Effector memory CD4-positive, alpha-beta T cell (primary cell): ENCODE measurements around the gene PIRT.

ENCODE experiments used
- DNase-seq, 3 donors: peaks; one replicate each; pipeline ENCODE4 v3.0.0-alpha.2; 2020
- H3K27ac ChIP-seq: 2 replicates; pipeline ENCODE4 v1.7.0; 2013; ENCODE audit warnings: mild to moderate bottlenecking, low read length, moderate library complexity; ENCODE audit not compliant: insufficient read depth, poor library complexity, severe bottlenecking
- H3K27me3 ChIP-seq: replicated peaks from 2 replicates; pipeline ENCODE4 v1.7.0; 2013; ENCODE audit warnings: mild to moderate bottlenecking, low read length; ENCODE audit not compliant: insufficient read depth, control insufficient read depth, poor library complexity, severe bottlenecking
- H3K36me3 ChIP-seq: 2 replicates; pipeline ENCODE4 v1.7.0; 2013; ENCODE audit warnings: mild to moderate bottlenecking, low read length, moderate library complexity; ENCODE audit not compliant: control insufficient read depth, insufficient read depth
- H3K4me1 ChIP-seq: 2 replicates; pipeline ENCODE4 v1.7.0; 2013; ENCODE audit warnings: low read length, mild to moderate bottlenecking; ENCODE audit not compliant: control insufficient read depth, insufficient read depth, poor library complexity, severe bottlenecking
- H3K4me3 ChIP-seq: 2 replicates; pipeline ENCODE4 v1.7.0; 2013; ENCODE audit warnings: low read length, low read depth, mild to moderate bottlenecking; ENCODE audit not compliant: insufficient read depth, poor library complexity, severe bottlenecking
- H3K9me3 ChIP-seq: 2 replicates; pipeline ENCODE4 v1.7.0; 2013; ENCODE audit warnings: mild to moderate bottlenecking, low read length, moderate library complexity; ENCODE audit not compliant: control insufficient read depth

PIRT gene

GRCh38 chr17:10824874-10825273 lies 13.0 kb downstream of the PIRT start:
- Histone ChIP-seq H3K27me3 (no peaks in the 10 kb centered on the region), H3K9me3 (no peaks in the 10 kb centered on the region), H3K27ac (no peak overlapping the region), H3K36me3 (no peaks in the 10 kb centered on the region), H3K4me1 (no peaks in the 10 kb centered on the region), H3K4me3 (no peak overlapping the region)
- no peak for DNase-seq

GRCh38 chr17:10821770-10822169 lies 16.1 kb downstream of the PIRT start:
- DNase-seq, result no peak
- Histone ChIP-seq H3K36me3 (no peaks in the 10 kb centered on the region), H3K27me3 (no peaks in the 10 kb centered on the region), H3K4me1 (no peaks in the 10 kb centered on the region), H3K27ac (no peak overlapping the region), H3K9me3 (no peaks in the 10 kb centered on the region), H3K4me3 (no peak overlapping the region)

- no peaks in the 10 kb centered on the region for H3K36me3 ChIP-seq
- no peak overlapping the region for H3K4me3 ChIP-seq
- no peaks in the 10 kb centered on the region for H3K27me3 ChIP-seq
- no peak for DNase-seq
- H3K27ac ChIP-seq, result no peak overlapping the region
- no peaks in the 10 kb centered on the region for H3K9me3 ChIP-seq
- no peaks in the 10 kb centered on the region for H3K4me1 ChIP-seq
These were observed 16.8 kb downstream of the PIRT start for GRCh38 chr17:10821054-10821453.

- no peaks in the 10 kb centered on the region for H3K4me1 ChIP-seq
- no peaks in the 10 kb centered on the region for H3K27me3 ChIP-seq
- no peaks in the 10 kb centered on the region for H3K36me3 ChIP-seq
- H3K27ac ChIP-seq, result no peak overlapping the region
- no peaks in the 10 kb centered on the region for H3K9me3 ChIP-seq
- no peak for DNase-seq
- H3K4me3 ChIP-seq, result no peak overlapping the region
These were observed 22.6 kb downstream of the PIRT start for GRCh38 chr17:10815319-10815718.

- Histone ChIP-seq H3K27me3 (no peaks in the 10 kb centered on the region), H3K36me3 (no peaks in the 10 kb centered on the region), H3K4me1 (no peaks in the 10 kb centered on the region), H3K9me3 (no peaks in the 10 kb centered on the region), H3K27ac (no peak overlapping the region), H3K4me3 (no peak overlapping the region)
- no peak for DNase-seq
These were observed 23.8 kb downstream of the PIRT start for GRCh38 chr17:10814075-10814474.

- H3K4me1 ChIP-seq, result no peaks in the 10 kb centered on the region
- H3K36me3 ChIP-seq, result no peaks in the 10 kb centered on the region
- H3K27ac ChIP-seq, result no peak overlapping the region
- no peaks in the 10 kb centered on the region for H3K27me3 ChIP-seq
- H3K9me3 ChIP-seq, result no peaks in the 10 kb centered on the region
- H3K4me3 ChIP-seq, result no peak overlapping the region
- DNase-seq, result no peak
These were observed 25.2 kb downstream of the PIRT start for GRCh38 chr17:10812674-10813073.

- no peak for DNase-seq
- Histone ChIP-seq H3K9me3 (no peaks in the 10 kb centered on the region), H3K36me3 (no peaks in the 10 kb centered on the region), H3K27me3 (no peaks in the 10 kb centered on the region), H3K27ac (no peak overlapping the region), H3K4me1 (no peaks in the 10 kb centered on the region), H3K4me3 (no peak overlapping the region)
These were observed 28.3 kb downstream of the PIRT start for GRCh38 chr17:10809605-10810004.

GRCh38 chr17:10807704-10808128 lies 30.2 kb downstream of the PIRT start:
- Histone ChIP-seq H3K27me3 (no peaks in the 10 kb centered on the region), H3K4me1 (no peaks in the 10 kb centered on the region), H3K27ac (no peak overlapping the region), H3K36me3 (no peaks in the 10 kb centered on the region), H3K4me3 (no peak overlapping the region), H3K9me3 (no peaks in the 10 kb centered on the region)
- DNase-seq, result no peak

- Histone ChIP-seq H3K4me3 (no peak overlapping the region), H3K4me1 (no peaks in the 10 kb centered on the region), H3K36me3 (no peaks in the 10 kb centered on the region), H3K9me3 (no peaks in the 10 kb centered on the region), H3K27me3 (no peaks in the 10 kb centered on the region), H3K27ac (no peak overlapping the region)
- no peak for DNase-seq
These were observed 31.2 kb downstream of the PIRT start for GRCh38 chr17:10806545-10807262.

GRCh38 chr17:10805911-10806310 lies 32.0 kb downstream of the PIRT start:
- no peaks in the 10 kb centered on the region for H3K27me3 ChIP-seq
- H3K4me1 ChIP-seq, result no peaks in the 10 kb centered on the region
- H3K9me3 ChIP-seq, result no peaks in the 10 kb centered on the region
- DNase-seq, result no peak
- no peaks in the 10 kb centered on the region for H3K36me3 ChIP-seq
- no peak overlapping the region for H3K4me3 ChIP-seq
- no peak overlapping the region for H3K27ac ChIP-seq
